BLaER1 (cell line): ENCODE results near the gene GORAB.

ENCODE experiments used
- H3K27ac ChIP-seq: shearing (Covaris generic); formaldehyde crosslinking; 2 replicates; pipeline ENCODE4 v1.8.1; 2022
- H3K27me3 ChIP-seq: shearing (Covaris generic); formaldehyde crosslinking; 2 replicates; pipeline ENCODE4 v1.8.1; 2022
- H3K36me3 ChIP-seq: shearing (Covaris generic); formaldehyde crosslinking; 2 replicates; pipeline ENCODE4 v1.8.1; 2022
- H3K4me1 ChIP-seq: shearing (Covaris generic); formaldehyde crosslinking; 2 replicates; pipeline ENCODE4 v1.8.1; 2022
- H3K4me2 ChIP-seq: shearing (Covaris generic); formaldehyde crosslinking; 2 replicates; pipeline ENCODE4 v1.8.1; 2022
- H3K4me3 ChIP-seq: shearing (Covaris generic); formaldehyde crosslinking; 2 replicates; pipeline ENCODE4 v1.8.1; 2022
- H3K9ac ChIP-seq: shearing (Covaris generic); formaldehyde crosslinking; 2 replicates; pipeline ENCODE4 v1.8.1; 2022
- H3K9me3 ChIP-seq: shearing (Covaris generic); formaldehyde crosslinking; 2 replicates; pipeline ENCODE4 v1.8.1; 2022
- H4K20me1 ChIP-seq: shearing (Covaris generic); formaldehyde crosslinking; 2 replicates; pipeline ENCODE4 v1.8.1; 2022
- Cebpa-rat ChIP-seq: shearing (Covaris generic); IDR thresholded peaks from 2 replicates; pipeline ENCODE4 v1.8.1; 2022

Gene GORAB

GRCh38 chr1:170531758-170532657, at the start of gene GORAB:
Gene GORAB, plus strand, starts transcription at chr1:170532166. Its CDS starts 58 bp downstream, at chr1:170532224.
- H3K27me3 ChIP-seq, result no peaks in the 10 kb centered on the region
- H3K4me1 ChIP-seq, result peaks cover 16% of the 10 kb centered on the region
- peak within 1 kb of the TSS; percentile 93 for H3K27ac ChIP-seq
- H3K4me2 ChIP-seq, result peak within 1 kb of the TSS; percentile 70
- H4K20me1 ChIP-seq, result peaks cover 3% of the 10 kb centered on the region; the same call in 1 of the 2 replicates
- no peaks in the 10 kb centered on the region for H3K9me3 ChIP-seq
- 0 out of 2 replicates have a peak, but pooled peaks cover 4% of the 10 kb centered on the region for H3K36me3 ChIP-seq
- peak within 1 kb of the TSS; percentile 91 for H3K9ac ChIP-seq
- H3K4me3 ChIP-seq, result peak within 1 kb of the TSS; percentile 77
- no peak for TF ChIP-seq Cebpa-rat

GRCh38 chr1:170483051-170483450, 48.9 kb upstream of the GORAB start:
- Histone ChIP-seq H3K27ac (no peak overlapping the region), H3K9me3 (no peaks in the 10 kb centered on the region), H3K9ac (no peak overlapping the region), H3K27me3 (no peaks in the 10 kb centered on the region), H3K4me3 (no peak overlapping the region), H3K4me1 (no peaks in the 10 kb centered on the region), H4K20me1 (no peaks in the 10 kb centered on the region), H3K36me3 (no peaks in the 10 kb centered on the region), H3K4me2 (no peak overlapping the region)
- TF ChIP-seq Cebpa-rat, result no peak

GRCh38 chr1:170487503-170487902, 44.5 kb upstream of the GORAB start:
- Histone ChIP-seq H3K27ac (no peak overlapping the region), H3K9ac (no peak overlapping the region), H3K4me2 (no peak overlapping the region), H4K20me1 (no peaks in the 10 kb centered on the region), H3K27me3 (no peaks in the 10 kb centered on the region), H3K4me1 (no peaks in the 10 kb centered on the region), H3K36me3 (no peaks in the 10 kb centered on the region), H3K4me3 (no peak overlapping the region), H3K9me3 (no peaks in the 10 kb centered on the region)
- no peak for TF ChIP-seq Cebpa-rat

GRCh38 chr1:170491291-170491690, 40.7 kb upstream of the GORAB start:
- TF ChIP-seq Cebpa-rat, result no peak
- no peak overlapping the region for H3K9ac ChIP-seq
- H3K4me2 ChIP-seq, result no peak overlapping the region
- H3K4me3 ChIP-seq, result no peak overlapping the region
- H3K36me3 ChIP-seq, result no peaks in the 10 kb centered on the region
- no peaks in the 10 kb centered on the region for H3K27me3 ChIP-seq
- no peaks in the 10 kb centered on the region for H3K9me3 ChIP-seq
- H3K4me1 ChIP-seq, result peaks cover 15% of the 10 kb centered on the region
- no peaks in the 10 kb centered on the region for H4K20me1 ChIP-seq
- H3K27ac ChIP-seq, result no peak overlapping the region

- H3K36me3 ChIP-seq, result no peaks in the 10 kb centered on the region
- peak overlapping the region; percentile 21; the same call in 1 of the 2 replicates for H3K27ac ChIP-seq
- peak overlapping the region; percentile 60 for H3K4me2 ChIP-seq
- H3K27me3 ChIP-seq, result no peaks in the 10 kb centered on the region
- H3K4me3 ChIP-seq, result no peak overlapping the region
- H4K20me1 ChIP-seq, result no peaks in the 10 kb centered on the region
- peaks cover 15% of the 10 kb centered on the region for H3K4me1 ChIP-seq
- TF ChIP-seq Cebpa-rat, result no peak
- no peaks in the 10 kb centered on the region for H3K9me3 ChIP-seq
- H3K9ac ChIP-seq, result no peak overlapping the region
These were observed 37.6 kb upstream of the GORAB start for GRCh38 chr1:170494369-170494768.

- no peaks in the 10 kb centered on the region for H3K36me3 ChIP-seq
- peak overlapping the region; percentile 21; the same call in 1 of the 2 replicates for H3K27ac ChIP-seq
- H3K9me3 ChIP-seq, result no peaks in the 10 kb centered on the region
- H3K27me3 ChIP-seq, result no peaks in the 10 kb centered on the region
- no peak for TF ChIP-seq Cebpa-rat
- peaks cover 15% of the 10 kb centered on the region for H3K4me1 ChIP-seq
- no peaks in the 10 kb centered on the region for H4K20me1 ChIP-seq
- H3K4me3 ChIP-seq, result no peak overlapping the region
- H3K4me2 ChIP-seq, result peak overlapping the region; percentile 60
- H3K9ac ChIP-seq, result no peak overlapping the region
These were observed 37.0 kb upstream of the GORAB start for GRCh38 chr1:170495006-170495405.

- no peak for TF ChIP-seq Cebpa-rat
- no peak overlapping the region for H3K4me2 ChIP-seq
- no peaks in the 10 kb centered on the region for H3K27me3 ChIP-seq
These were observed 33.1 kb upstream of the GORAB start for GRCh38 chr1:170498876-170499275.

GRCh38 chr1:170503665-170504064, 28.3 kb upstream of the GORAB start:
- Histone ChIP-seq H3K27me3 (no peaks in the 10 kb centered on the region), H3K4me3 (no peak overlapping the region), H3K9ac (no peak overlapping the region), H4K20me1 (no peaks in the 10 kb centered on the region), H3K36me3 (no peaks in the 10 kb centered on the region), H3K4me2 (no peak overlapping the region), H3K27ac (no peak overlapping the region), H3K9me3 (no peaks in the 10 kb centered on the region), H3K4me1 (no peaks in the 10 kb centered on the region)
- TF ChIP-seq Cebpa-rat, result no peak

More at GRCh38 chr1:170498876-170499275, 33.1 kb upstream of the GORAB start:
- no peak overlapping the region for H3K4me3 ChIP-seq
- no peak overlapping the region for H3K9ac ChIP-seq
- peaks cover 14% of the 10 kb centered on the region for H3K4me1 ChIP-seq
- H4K20me1 ChIP-seq, result no peaks in the 10 kb centered on the region
- no peaks in the 10 kb centered on the region for H3K9me3 ChIP-seq
- H3K27ac ChIP-seq, result no peak overlapping the region
- no peaks in the 10 kb centered on the region for H3K36me3 ChIP-seq

- Histone ChIP-seq H4K20me1 (no peaks in the 10 kb centered on the region), H3K4me2 (no peak overlapping the region), H3K27ac (no peak overlapping the region), H3K4me3 (no peak overlapping the region), H3K4me1 (no peaks in the 10 kb centered on the region), H3K9me3 (no peaks in the 10 kb centered on the region), H3K9ac (no peak overlapping the region), H3K27me3 (no peaks in the 10 kb centered on the region), H3K36me3 (no peaks in the 10 kb centered on the region)
- no peak for TF ChIP-seq Cebpa-rat
These were observed 21.8 kb upstream of the GORAB start for GRCh38 chr1:170510163-170510562.

GRCh38 chr1:170511038-170511437, 20.9 kb upstream of the GORAB start:
- no peak for TF ChIP-seq Cebpa-rat
- Histone ChIP-seq H3K4me1 (no peaks in the 10 kb centered on the region), H3K4me3 (no peak overlapping the region), H3K27ac (no peak overlapping the region), H4K20me1 (no peaks in the 10 kb centered on the region), H3K36me3 (no peaks in the 10 kb centered on the region), H3K9me3 (no peaks in the 10 kb centered on the region), H3K9ac (no peak overlapping the region), H3K27me3 (no peaks in the 10 kb centered on the region), H3K4me2 (no peak overlapping the region)
